SKM-1 treated with dmso at 0.1 percent for 144 hours (cell line): ENCODE data around the gene GRAP.
"Not testable (repeated sequence)": the region's sequence is repeated elsewhere in the genome, so short reads cannot be mapped to it uniquely, and the experiment has no call there.

Source experiments
- DNase-seq: peaks from one replicate; lab custom pipeline; 2025; ENCODE audit not compliant: unreplicated experiment; lab: John Stamatoyannopoulos, UW

The GRAP gene

DNA sequence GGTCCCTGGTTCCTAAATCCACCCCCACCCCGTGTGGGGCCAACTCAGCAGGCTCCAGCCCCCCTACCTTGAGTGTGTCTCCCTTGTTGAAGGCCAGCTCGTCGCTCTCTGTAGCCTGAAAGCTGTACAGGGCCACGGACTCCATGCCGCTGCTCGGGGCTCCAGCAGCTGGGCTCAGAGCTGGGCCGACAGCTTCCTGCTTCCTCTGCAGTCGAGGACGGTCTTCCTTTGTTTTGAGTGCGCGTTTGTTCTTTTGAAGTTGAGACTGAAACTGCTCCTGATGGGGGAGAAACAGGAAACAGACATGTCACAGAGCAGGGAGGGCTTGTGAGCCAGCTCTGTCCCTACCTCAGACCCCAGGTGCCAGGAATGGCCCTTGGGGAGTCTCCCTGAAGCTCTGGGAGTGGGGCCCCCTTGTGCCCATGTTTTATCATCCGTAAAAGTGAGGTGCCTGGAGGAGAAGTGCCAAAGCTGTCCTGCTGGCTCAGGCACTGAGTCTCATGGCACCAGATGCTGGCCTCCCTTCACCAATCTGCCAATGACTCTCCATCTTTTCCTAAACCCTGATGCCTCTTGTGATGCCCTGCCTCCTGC, at the start of gene GRAP:
GRAP (minus strand) TSS at position 176 of the 594 bp plus-strand sequence; CDS start at position 145, 31 bp downstream.
- DNase-seq: not testable (repeated sequence)

DNA sequence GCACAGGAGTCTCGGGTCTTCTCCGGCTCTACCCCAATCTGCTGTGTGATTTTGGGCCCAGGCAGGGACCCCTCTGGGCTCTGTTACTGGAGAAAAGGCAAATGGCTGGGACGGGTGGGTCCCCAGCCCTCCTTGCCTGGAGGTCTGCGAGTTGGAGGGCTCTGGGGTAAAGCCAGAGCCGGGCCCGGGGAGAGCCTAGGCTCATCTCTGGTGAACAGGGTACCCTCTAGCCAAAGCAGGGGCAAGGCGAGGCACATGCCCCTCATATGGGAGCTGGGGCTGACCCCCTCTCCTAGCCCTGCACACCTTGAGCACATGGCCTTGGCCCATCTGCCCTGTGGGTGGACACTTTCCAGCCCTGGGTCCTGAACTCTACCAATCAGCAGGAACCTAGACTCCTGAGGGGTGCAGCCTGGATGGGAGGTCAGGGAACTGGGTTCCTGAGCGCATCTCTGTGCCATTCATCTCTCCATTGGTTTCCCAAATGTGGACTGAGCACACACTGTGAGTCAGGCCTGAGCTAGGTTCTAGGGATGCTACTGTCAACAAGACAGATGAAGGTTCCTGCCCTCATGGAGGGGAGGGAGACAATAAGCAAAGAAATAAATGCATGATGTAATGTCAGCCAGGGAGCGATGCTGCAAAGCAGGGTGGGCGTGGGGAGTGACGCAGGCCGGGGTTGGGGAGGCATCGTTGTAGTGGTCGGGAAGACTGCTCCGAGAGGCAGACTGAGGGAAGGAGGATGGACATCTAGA, 47.1 kb upstream of the GRAP start:
- DNase-seq: not testable (repeated sequence)

DNA sequence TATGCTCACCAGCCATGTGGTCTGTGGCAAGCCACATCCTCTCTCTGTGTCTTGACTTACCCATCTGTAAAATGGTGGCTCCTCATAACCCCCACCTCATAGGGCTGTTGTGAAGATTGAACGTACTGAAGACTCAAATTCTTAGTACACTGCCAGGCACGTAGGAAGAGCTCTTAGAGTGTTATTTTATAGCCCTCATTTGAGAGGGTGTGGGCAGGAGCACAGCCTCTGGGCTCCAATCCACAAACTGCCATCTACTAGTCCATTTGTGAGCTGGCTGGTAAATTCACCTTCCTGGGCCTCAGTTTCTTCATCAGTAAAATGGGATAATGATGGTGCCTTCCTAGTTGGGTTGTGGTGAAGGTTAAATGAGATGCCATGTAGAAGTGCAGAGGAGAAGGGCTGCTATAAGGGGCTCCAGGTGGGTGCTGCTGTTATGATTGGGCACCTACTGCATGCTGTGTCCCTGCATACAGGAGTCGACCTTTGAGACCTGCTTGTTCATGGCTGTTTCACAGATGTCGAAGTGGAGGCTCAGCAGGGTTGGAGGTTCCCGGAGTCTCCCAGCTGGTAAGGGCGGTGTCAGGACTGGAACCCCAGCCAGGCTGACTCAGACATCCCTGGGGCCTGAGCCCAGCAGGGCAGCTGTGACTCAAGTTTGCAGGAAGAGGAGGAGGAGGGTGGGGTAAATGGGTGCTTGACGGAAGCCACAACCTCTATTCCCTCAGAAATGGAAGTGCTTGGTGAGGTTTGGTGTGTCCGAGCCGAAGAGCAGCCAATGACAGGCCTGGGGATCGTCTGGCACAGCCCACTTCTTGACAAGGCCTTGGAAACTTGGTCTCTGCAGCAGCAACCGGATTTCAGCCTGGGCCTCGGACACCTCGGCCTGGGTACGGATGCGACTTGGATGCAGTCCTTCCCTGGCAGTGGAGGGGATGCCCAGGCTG, 46.3 kb upstream of the GRAP start:
- not testable (repeated sequence) for DNase-seq

DNA sequence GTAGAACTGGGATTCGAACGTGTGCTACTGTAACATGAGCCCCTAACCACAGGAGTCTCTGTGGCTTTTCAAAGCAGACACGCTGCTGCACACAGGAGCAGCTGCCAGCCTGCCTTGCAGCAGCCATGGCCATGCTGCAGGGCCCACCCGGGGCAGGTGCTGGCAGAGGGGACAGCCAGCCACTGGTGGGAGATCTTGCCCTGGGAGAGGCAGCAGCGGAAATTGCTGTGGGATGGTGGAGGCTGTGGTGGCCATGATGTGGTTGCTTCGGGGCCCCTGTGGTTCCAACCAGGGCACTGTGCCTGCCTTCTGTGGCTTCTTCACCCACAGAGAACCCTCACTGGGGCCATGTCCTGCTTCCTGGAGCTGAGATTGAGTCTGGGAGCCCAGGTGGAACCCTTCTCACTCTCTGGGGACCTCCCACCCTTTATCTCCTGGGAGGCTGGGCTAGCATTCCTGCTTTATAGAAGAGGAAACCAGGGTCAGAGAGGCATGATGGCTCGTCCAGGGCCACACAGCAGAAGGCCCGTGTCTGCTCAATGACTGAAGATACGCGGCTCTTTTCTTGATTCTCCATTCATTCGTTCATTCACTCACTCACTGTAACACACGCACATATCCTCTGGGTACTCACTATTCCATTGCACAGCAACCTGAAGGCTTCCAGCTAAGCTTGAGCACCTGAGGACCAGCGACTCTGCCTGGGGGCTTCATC, 43.5 kb upstream of the GRAP start:
- not testable (repeated sequence) for DNase-seq

DNA sequence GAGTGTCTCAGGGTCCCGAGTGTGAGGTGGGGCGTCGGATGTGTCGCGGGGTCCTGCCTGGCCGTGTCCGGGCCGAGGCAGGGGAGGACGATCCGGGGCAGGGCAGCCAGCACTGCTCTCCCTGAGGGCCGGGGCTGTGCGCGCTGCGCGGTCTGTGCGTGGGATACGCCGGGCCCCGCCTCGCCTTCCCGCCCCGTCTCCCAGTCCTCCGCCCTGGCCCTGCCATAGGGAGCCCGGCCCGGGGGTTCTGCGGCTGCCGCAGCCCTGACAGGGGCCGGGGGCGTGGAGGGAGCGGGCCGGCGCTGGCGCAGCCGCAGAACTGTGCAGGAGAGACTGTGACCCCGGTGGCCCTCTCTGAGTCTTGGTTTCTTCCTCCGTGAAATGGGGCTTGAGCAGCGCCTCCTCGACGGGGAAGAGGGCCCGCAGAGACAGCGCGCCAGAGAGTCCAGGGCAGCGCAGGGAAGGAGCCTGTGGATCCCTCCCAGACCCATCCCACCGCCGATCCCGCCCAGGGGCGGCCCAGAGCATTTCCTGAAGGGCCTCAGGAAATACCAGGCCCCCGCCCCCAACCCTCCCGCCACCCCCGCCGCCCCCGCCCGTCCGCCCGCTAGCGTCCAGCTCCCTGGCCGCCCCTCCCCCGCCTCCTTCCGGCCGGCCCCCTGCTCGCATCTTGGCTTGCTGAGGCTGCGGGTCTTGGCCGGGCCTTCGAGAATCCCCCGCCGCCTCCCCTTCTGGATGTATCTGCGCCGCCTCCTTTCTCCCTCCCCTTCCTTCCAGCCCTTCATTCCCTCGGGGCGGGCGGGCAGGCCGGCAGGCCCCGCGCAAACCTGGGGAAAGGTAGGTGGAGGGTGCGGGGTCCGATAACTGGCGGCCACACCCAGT, 42.3 kb upstream of the GRAP start:
- DNase-seq: not testable (repeated sequence)

DNA sequence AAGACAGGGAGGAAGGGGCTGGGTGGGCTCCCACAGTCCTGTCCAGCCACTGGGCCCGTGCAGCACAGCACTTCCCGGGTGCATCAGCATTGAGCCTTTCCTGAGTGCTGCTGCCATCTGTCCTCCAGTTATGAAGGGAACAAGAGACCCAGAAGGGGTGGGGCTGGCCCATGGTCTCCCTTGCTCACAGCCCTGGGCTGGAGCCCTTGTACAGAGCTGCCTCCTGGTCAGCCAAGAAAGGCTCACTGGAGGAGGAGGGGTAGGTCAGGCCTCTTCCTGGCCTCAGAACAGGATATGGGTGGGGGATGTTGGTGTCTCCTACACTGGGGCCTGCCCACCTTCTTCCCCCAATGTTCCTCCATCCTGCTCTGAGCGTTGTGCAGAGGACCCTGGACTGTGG, 30.6 kb upstream of the GRAP start:
- DNase-seq: not testable (repeated sequence)

DNA sequence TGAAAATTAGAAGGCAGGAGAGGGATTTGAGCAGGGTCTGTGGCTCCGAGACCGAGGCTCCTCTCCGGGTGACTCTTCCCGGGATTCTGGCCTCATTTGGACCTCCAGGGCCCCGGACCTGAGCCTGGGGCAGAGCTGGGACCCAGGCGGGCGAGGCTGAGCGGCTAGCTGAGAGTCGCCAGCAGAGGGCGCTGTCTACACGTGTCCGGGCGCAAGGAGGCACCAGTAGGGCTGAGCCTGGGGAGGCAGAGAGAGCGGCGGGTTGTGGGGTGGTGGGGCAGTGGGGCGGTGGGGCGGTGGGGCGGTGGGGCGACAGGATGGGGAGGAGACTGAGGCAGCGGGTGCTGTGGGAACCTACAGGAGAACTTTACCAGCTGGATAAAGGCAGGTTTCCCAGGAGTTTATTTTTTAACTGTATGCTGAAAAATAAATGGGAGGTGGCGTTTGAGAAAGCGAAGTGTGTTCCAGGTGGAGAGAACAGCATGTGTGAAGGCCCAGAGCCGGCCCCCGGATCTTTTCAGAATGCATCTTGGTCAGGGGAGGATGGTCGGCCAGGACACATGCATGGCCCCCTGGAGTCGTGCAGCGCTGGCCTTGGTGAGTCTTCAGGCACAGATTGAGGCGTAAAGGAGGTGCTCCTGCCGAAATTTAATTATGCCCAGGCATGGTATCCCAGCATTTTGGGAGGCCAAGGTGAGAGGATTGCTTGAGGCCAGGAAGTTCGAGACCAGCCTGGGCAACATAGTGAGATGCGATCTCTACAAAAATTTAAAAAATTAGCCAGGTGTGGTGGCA, 29.8 kb upstream of the GRAP start:
- DNase-seq: not testable (repeated sequence)

DNA sequence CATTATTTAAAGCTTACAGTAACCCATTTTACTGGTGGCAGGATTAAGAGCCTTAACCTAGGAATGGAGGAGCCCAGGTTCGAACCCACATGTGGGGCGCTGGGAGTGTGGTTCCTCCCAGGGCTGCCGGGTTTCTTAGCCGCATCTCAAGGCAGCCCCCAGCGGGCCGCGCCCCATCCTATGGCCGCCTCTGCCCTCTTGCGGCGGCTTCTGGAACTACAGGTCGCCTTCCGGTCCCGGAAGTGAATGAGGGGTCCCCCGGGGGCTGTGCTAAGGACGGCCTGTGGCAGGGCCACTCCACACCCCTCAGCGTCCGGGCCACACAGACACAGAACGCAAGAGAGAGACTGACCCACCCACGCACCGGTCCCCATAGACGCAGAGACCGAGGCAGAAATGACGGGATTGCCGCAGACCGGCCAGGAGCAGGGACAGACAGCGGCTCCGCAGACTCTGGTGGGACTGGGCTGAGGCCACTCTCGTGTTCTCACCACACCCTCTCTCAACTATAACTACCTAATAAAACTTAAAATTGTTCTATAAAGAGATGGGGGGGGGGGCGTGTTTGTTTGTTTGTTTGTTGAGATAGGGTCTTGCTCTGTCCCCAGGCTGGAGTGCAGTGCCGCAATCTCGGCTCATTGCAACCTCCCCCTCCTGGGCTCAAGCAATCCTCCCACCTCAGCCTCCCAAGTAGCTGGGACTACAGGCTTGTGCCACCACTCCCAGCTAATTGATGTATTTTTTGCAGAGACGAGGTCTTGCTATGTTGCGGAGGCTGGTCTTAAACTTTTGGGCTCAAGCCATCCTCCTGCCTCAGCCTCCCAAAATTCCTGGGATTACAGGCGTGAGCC, 23.8 kb upstream of the GRAP start:
- not testable (repeated sequence) for DNase-seq

DNA sequence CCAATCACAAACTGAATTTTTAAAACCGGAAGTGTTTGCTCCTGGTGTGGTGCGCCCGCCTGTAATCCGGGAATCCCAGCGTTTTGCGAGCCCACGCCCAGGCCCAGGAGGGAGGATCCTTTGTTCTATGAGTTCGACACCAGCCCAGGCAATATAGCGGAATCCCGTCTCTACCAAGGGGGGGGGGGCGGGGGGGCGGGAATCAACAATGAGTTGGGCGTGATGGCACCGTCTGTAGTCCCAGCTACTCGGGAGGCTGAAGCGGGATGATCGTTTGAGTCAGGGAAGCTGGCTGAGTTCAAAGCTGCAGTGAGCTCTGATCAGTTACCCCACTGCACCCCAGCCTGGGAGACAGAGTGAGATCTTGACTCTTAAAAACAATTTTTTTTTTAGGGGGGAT, 17.6 kb upstream of the GRAP start:
- not testable (repeated sequence) for DNase-seq

DNA sequence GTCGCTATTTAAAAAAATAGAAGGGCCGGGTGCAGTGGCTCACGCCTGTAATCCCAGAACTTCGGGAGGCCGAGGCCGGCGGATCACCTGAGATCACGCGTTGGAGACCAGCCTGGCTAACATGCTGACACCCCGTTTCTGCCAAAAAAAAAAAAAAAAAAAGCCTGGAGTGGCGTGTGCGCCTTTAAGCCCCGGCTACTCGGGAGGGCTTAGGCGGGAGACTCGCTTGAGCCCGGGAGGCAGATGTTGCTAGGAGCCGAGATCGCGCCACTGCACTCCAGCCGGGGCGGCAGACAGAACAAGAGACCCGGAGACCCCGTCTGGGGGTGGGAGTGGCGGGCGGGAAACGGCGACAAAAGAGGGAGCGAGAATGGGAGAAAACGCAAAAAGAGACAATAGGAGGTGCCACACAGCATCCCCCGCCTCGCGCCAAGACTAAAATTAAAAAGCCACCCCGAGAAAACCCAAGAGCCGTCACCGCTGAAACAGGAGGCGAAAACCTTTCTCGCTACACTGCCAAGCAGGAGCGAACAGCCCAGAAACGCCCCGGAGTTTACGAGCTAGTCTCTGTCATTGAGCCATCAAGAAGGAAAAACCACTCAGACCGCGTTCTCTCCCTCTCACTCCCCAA, 16.7 kb upstream of the GRAP start:
- not testable (repeated sequence) for DNase-seq

DNA sequence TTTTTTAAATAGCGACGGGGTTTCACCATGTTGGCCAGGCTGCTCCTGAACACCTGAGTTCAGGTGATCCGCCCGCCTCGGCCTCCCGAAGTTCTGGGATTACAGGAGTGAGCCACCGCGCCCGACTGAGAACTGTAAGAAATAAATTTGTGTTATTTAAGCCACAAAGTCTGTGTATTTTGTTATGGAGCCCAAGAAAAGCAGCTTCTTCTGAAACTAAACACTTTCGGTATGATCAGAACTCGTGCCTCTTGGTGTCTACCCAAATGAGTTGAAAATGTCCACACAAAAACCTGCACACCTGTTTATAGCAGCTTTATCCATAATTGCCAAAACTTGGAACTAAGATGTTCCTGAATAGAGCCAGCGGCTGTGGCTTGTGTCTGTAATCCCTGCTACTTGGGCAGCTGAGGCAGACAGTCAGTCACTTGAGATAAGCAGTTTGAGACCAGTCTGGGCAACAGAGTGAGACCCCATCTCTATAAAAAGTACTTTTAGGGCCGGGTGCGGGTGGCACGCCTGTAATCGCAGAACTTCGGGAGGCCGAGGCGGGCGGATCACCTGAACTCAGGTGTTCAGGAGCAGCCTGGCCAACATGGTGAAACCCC, 16.1 kb upstream of the GRAP start:
- DNase-seq: not testable (repeated sequence)

DNA sequence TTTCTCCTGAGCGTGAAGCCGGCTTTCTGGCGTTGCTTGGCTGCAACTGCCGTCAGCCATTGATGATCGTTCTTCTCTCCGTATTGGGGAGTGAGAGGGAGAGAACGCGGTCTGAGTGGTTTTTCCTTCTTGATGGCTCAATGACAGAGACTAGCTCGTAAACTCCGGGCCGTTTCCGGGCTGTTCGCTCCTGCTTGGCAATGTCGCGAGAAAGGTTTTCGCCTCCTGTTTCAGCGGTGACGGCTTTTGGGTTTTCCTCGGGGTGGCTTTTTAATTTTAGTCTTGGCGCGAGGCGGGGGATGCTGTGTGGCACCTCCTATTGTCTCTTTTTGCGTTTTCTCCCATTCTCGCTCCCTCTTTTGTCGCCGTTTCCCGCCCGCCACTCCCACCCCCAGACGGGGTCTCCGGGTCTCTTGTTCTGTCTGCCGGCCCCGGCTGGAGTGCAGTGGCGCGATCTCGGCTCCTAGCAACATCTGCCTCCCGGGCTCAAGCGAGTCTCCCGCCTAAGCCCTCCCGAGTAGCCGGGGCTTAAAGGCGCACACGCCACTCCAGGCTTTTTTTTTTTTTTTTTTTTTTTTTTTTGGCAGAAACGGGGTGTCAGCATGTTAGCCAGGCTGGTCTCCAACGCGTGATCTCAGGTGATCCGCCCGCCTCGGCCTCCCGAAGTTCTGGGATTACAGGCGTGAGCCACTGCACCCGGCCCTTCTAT, 15.4 kb upstream of the GRAP start:
- not testable (repeated sequence) for DNase-seq

DNA sequence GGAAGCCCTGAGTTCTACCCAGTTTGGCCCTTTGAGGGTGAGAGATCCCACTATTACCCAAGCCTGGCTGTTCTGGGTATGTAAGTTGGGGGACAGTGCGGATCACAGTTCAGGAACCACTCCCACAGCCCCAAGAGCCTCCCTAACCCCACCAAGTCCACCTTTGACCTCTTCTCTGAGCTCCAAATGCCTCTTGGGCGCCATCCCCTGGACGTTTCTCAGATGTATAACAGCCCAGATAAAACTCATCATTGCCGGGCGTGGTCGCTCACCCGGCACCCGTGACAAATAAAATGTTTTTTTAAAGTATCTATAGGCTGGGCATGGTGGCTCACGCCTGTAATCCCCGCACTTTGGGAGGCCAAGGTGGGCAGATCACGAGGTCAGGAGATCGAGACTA, 8.7 kb upstream of the GRAP start:
- DNase-seq: not testable (repeated sequence)

DNA sequence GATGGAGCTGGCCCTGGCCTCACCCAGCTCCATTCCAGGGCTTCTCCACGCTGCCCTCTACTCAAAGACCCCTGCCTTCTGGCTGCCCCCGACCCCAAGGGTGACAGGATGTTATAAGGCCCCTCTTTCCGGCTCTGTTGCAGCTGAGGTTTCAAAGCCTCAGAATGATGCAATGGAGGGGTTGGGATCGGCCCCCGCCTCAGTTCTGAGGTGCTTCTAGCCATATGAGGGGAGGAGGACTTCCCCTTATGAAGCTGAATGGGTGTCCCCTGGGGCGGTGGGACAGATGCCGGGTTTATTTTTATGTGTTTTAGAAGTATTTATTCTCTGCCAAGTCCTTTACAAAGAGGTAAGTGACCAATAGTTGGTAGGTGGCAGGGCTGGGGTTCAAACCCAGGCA, 2.1 kb upstream of the GRAP start:
- DNase-seq: not testable (repeated sequence)

DNA sequence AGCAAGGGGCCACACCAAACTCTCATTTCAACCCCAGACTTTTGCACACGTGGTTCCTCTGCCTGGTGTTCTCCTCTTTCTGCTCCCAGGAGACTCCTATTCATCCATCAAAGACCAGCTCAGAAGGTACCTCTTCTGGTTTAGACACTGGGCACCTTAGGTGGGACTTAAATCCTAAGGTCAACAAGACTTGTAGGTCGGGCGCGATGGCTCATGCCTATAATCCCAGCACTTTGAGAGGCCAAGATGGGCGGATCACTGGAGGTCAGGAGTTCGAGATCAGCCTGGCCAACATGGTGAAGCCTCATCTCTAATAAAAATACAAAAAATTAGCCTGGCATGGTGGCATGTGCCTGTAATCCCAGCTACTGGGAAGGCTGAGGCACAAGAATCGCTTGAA, 753 bp upstream of the GRAP start:
- DNase-seq: not testable (repeated sequence)

DNA sequence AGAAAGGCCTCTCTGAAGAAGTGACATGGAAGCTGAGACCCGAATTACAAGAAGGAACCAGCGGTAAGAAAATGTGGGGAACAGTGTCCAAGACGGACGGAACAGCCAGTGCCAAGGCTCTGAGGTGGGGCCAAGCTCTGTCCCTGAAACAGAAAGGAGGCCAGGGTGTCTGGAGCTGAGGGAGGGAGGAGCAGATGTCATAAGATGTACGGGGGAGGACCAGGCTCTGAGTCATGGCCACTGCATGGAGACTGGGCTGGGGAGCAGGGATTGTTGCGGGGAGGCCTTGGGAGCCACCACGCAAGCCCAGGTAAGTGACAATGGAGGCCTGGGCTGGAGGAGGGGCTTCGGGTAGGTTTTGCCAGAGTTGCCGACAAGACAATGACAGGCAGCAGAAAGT, 2.1 kb downstream of the GRAP start:
- not testable (repeated sequence) for DNase-seq

DNA sequence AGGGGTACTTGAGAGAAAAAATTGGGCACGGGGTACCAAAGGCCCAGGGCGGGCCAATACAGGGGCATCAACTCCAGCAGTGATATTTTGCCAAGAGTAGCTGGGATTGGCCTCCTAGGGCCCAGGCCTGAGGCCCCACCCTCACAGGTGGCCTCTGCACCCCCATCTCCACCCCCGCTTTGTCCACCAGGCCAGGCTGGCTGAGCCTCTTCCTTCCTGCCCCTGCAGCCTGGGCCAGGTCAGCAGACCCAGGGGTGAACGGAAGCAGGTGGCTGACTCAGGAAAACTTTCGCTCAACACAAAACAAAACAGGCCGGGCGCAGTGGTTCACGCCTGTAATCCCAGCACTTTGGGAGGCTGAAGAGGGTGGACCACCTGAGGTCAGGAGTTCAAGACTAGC, 3.7 kb downstream of the GRAP start:
- DNase-seq: not testable (repeated sequence)
